Lower leg skin (tissue), 4 donors: ENCODE data around the gene COL4A2. TPM values are rescaled to one million over a fixed set of nuclear protein-coding genes. Genes with fewer than 3 reads are reported as not detected.

ENCODE experiments used
- DNase-seq, 2 donors: peaks; one replicate each; pipeline ENCODE4 v3.0.0-alpha.2; 2019; ENCODE audit warnings: low spot score in 2 of 2
- H3K4me3 ChIP-seq: fragments of 200-600 bp; sonication (generic); 2 replicates; pipeline ENCODE4 v1.5.1; 2017; ENCODE audit warnings: mild to moderate bottlenecking, low read depth; ENCODE audit not compliant: poor library complexity, severe bottlenecking
- CTCF ChIP-seq, 3 donors: fragments of 450-650 bp; IDR thresholded peaks; one replicate each; pipeline ENCODE4 v1.5.1; 2016; ENCODE audit warnings: antibody characterized with exemption in 3 of 3, mild to moderate bottlenecking in 3 of 3, moderate library complexity in 2 of 3
- POLR2A ChIP-seq, 2 donors: fragments of 450-650 bp; IDR thresholded peaks; one replicate each; pipeline ENCODE4 v1.6.1; 2016 to 2017; ENCODE audit warnings: antibody characterized with exemption in 2 of 2, mild to moderate bottlenecking in 1 of 2, moderate library complexity in 1 of 2
- WGBS, 2 donors: methylation state at CpG; one replicate each; pipeline ENCODE4 v1.1.5; 2018; 5-methylcytosine and 5-hydroxymethylcytosine counted together
- intact Hi-C: fragments of 100-400 bp; cut with DNase I; formaldehyde crosslinking; loops from one replicate; pipeline ENCODE4 v1.15.0; 2023; ENCODE audit warnings: low total_unique reads
- total RNA-seq, 4 donors: library from RNA; depleted of rRNA; stranded (reverse); fragments of >200 nt; gene quantifications; one replicate each; pipeline ENCODE4 v1.1.0, GENCODE V29; 2016

The COL4A2 gene
- total RNA-seq, 4 donors from 2014 or later, result 40.8 to 119 (median 58.9) TPM

GRCh38 chr13:110469597-110469996 lies 162.5 kb downstream of the COL4A2 start:
- intact Hi-C loops, result no loop called here
- DNase-seq, result no peak
- H3K4me3 ChIP-seq, result no peak overlapping the region
- no peak for TF ChIP-seq CTCF (IDR thresholded peaks at IDR 0.05)
- TF ChIP-seq POLR2A (IDR thresholded peaks at IDR 0.05), result no peak
- WGBS, 2 donors, result 53 to 75% methylated on average over 5 of the region's 5 CpGs

- no peak for DNase-seq
- no peak overlapping the region for H3K4me3 ChIP-seq
- no peak for TF ChIP-seq POLR2A (IDR thresholded peaks at IDR 0.05)
- TF ChIP-seq CTCF (IDR thresholded peaks at IDR 0.05), result no peak
- intact Hi-C loops, result no loop called here
- WGBS, 2 donors, result 83 to 85% methylated on average over 14 of the region's 14 CpGs
Measured at GRCh38 chr13:110470272-110471009, 163.4 kb downstream of the COL4A2 start.

- no peak for DNase-seq
- intact Hi-C loops, result no loop called here
- TF ChIP-seq CTCF (IDR thresholded peaks at IDR 0.05) (no peak), POLR2A (IDR thresholded peaks at IDR 0.05) (no peak)
- 84 to 87% methylated on average over 14 of the region's 14 CpGs for WGBS, 2 donors
- H3K4me3 ChIP-seq, result no peak overlapping the region
Measured at GRCh38 chr13:110471156-110471832, 164.2 kb downstream of the COL4A2 start.

DNA sequence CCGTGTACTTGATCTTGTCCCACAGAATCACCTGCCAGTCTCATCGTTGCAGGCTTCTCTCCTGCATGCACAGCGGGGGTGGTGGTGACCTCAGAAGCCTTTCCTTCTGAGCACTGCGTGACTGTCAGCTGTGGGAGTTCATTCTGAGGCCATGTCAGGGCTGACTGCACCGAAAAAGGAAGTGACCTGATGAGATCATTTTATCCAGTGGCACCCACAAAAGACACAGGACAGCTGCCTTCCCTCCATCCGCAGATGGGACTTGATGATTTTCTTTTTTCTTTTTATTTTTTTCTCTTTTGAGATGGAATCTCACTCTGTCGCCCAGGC lies 164.7 kb downstream of the COL4A2 start:
- DNase-seq, result peak in 1 of 2 donors; percentile 59
- intact Hi-C loops, result no loop called here
- TF ChIP-seq CTCF (IDR thresholded peaks at IDR 0.05) (no peak), POLR2A (IDR thresholded peaks at IDR 0.05) (no peak)
- no peak overlapping the region for H3K4me3 ChIP-seq
- 63 to 75% methylated on average over 7 of the region's 7 CpGs for WGBS, 2 donors

DNA sequence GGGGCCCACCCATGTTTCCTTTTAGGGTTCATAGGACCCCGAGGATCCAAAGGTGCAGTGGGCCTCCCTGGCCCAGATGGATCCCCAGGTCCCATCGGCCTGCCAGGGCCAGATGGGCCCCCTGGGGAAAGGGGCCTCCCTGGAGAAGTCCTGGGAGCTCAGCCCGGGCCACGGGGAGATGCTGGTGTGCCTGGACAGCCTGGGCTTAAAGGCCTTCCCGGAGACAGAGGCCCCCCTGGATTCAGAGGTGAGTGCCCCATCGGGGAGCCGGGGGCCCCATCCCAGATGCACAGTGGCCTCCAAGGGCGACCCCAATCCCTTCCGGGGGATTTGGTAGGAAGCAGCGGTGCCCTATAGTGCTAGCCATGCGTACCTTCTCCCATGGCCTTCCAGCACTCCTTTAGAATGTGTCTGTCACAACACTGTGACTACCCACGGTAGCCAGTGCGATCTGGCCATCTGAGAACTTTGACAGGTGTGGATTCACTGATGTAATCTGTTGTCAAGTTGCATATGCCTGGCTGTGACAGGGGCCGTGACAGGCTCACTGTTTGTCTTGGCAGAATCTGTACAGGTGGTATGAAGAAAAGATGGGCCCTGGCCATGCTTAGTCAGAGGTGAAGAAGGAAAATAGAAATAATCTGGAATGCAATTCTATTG lies 165.9 kb downstream of the COL4A2 start:
- 95 to 96% methylated on average over 5 to 9 of the region's 14 CpGs for WGBS, 2 donors
- H3K4me3 ChIP-seq, result no peak overlapping the region
- no peak for DNase-seq
- intact Hi-C loops, result no loop called here
- no peak for TF ChIP-seq POLR2A (IDR thresholded peaks at IDR 0.05)
- no peak for TF ChIP-seq CTCF (IDR thresholded peaks at IDR 0.05)
